NCI-H82 treated with DMSO at 0.1 percent for 48 hours (cell line): ENCODE data around the gene MINPP1.

Experiments
- DNase-seq: peaks from one replicate; lab custom pipeline; 2025; ENCODE audit not compliant: unreplicated experiment; lab: John Stamatoyannopoulos, UW

The MINPP1 gene

DNA sequence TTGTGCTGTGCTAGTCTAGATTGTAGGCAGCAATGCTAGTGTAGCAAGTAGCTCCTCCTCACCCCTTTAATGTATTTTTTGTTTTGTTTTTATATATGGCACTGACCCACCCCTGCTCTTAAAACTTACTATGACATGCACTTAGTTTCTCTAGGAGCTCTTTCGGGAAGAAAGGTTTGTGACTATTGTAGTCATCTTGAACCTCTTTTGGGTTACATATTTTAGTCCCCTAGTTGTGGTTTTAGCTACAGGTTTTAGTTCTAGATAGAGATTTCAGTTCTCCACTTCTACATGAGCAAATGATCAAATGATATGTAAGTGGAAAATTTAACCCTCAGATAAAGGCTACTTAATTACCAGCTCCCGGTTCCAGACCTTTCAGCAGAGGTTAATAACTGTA is 14.9 kb downstream of the MINPP1 start:
- no peak for DNase-seq

DNA sequence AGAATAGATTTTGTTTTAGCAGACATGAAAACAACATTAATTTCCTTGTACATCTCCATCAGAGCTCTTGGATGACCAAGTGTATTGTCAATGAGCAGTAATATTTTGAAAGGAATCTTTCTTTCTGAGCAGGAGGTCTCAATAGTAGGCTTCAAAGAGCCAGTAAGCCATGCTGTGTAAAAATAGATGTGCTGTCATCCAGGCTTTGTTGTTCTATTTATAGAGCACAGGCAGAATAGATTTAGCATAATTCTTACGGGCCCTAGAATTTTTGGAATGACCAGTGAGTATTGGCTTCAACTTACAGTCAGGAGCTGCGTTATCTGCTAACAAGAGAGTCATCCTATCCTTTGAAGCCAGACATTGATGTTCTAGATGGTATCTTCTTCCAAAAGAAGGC is 19.0 kb downstream of the MINPP1 start:
- DNase-seq = no peak

- no peak for DNase-seq
Measured at GRCh38 chr10:87524296-87524695, 19.6 kb downstream of the MINPP1 start.

DNA sequence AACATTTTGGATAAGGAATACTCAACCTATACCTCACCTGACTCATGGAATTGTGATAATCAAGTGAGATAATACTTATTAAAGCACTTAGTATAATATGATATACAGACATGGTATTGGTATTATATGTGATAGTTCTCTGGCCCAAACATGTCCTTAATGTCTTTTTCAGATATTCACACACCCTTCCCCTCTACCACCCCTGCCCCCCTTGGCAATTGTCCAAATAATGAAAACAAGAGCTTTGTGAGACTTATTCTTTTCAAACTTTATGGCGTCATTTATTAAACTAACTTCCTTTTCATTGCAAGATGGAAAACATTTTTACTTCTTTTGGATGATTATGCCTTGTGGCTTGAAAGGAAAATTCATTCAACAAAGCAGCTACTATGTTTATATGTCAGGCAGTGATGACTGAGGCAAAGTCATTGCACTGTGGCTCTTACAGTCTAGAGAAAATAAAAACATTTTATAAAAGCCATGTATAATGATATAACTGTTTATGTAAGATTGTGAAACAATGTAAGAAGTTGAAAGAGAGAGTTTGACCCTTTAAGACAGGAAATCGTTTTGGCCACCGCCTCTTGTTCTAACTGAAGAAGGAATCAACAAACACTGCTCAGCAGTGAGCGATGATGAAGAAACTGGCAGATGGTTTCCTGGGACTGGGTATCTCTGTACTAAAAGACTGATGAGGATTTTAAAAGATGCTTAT is 27.4 kb downstream of the MINPP1 start:
- no peak for DNase-seq

- no peak for DNase-seq
Measured at GRCh38 chr10:87532696-87533095, 28.0 kb downstream of the MINPP1 start.

DNA sequence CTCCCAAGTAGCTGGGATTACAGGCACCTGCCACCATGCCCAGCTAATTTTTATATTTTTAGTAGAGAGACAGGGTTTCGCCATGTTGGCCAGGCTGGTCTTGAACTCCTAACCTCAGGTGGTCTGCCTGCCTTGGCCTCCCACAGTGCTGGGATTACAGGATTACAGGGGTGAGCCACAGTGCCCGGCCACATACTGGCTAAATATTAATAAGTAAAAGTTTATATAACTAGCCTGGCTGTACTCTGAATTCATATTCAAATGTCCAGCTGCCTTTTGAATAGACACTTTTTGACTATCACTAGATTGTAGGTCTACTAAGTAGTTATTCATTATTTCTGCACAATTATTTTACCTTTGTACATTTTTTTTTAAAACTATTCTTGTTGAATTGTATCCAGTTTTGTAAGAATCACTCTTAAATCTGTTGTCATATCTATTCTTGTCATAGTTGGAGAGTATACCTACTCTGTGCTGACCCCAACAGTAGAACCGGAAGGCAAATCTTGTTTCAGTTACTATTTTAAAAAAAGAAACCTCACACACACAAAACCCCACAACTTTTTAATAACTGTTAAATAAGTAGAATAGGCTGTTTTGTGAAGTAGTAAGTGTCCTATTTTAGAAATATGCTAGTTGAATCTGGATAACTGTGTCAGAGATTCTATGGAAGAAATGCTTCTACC is 29.6 kb downstream of the MINPP1 start:
- DNase-seq = no peak

- DNase-seq = no peak
Measured at GRCh38 chr10:87538092-87539015, 33.7 kb downstream of the MINPP1 start.

GRCh38 chr10:87541114-87541513 is 36.4 kb downstream of the MINPP1 start:
- DNase-seq = no peak

DNA sequence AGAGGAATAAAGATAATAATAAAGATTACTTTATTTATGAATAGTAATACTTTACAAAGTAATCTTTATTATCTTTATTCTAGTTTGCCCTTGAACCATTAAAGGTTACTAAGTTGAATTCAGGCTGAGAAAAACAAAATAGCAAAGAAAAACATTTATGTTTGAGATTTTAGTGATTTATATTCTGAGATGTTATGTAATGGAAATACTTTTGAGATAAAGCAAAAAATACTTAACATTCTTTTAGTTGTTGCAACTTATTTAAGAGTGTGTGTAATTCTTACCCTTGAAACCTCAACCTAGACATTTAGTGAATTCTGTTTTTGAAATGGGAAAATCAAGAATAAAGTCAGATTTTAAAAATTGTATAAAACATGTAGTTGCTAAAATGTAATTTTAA is 40.0 kb downstream of the MINPP1 start:
- DNase-seq = no peak

GRCh38 chr10:87545783-87546182 is 41.1 kb downstream of the MINPP1 start:
- no peak for DNase-seq

GRCh38 chr10:87546210-87546609 is 41.5 kb downstream of the MINPP1 start:
- no peak for DNase-seq

- DNase-seq = no peak
Measured at GRCh38 chr10:87546971-87547413, 42.3 kb downstream of the MINPP1 start.

- DNase-seq = no peak
Measured at GRCh38 chr10:87547734-87548311, 43.1 kb downstream of the MINPP1 start.

DNA sequence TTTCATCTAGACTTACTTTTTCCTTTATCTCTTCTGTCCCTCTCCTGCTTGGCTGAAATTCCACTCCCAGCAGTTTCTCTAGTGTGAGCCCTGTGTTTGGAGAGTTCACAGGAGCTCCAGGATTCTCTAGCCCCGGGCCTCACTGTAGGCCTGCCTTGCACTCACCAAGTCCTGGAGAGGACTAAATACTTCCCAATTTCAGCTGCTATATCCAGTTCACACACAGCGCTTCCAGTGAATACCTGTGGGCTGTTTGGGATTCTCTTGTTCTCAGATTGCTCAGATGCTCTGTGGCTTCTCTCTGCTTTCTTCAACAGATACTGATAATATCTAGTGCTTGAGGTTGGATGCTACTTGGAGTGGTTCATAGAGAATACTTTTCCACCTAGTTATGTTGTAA is 46.0 kb downstream of the MINPP1 start:
- DNase-seq = no peak

GRCh38 chr10:87551326-87551725 is 46.6 kb downstream of the MINPP1 start:
- DNase-seq = no peak

GRCh38 chr10:87552248-87552929 is 47.7 kb downstream of the MINPP1 start:
- DNase-seq = no peak

DNA sequence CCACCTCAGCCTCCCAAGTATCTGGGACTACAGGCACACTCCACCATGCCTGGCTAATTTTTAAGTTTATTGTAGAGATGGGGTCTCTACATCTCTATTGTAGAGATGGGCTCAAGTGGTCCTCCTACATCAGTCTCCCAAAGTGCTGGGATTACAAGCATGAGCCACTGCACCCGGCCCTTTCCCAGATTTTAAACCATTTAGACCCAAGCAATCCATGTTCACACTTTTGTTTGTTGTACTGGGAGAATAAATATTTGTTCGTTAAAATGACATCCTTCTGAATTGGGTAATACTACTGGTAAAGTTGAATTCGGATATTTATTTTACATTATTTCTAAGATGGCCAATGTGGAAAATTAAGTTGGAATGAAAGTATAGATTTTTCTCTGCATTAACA is 52.7 kb downstream of the MINPP1 start:
- DNase-seq = no peak

GRCh38 chr10:87558333-87558732 is 53.6 kb downstream of the MINPP1 start:
- DNase-seq = no peak

GRCh38 chr10:87559392-87559791 is 54.7 kb downstream of the MINPP1 start:
- no peak for DNase-seq

DNA sequence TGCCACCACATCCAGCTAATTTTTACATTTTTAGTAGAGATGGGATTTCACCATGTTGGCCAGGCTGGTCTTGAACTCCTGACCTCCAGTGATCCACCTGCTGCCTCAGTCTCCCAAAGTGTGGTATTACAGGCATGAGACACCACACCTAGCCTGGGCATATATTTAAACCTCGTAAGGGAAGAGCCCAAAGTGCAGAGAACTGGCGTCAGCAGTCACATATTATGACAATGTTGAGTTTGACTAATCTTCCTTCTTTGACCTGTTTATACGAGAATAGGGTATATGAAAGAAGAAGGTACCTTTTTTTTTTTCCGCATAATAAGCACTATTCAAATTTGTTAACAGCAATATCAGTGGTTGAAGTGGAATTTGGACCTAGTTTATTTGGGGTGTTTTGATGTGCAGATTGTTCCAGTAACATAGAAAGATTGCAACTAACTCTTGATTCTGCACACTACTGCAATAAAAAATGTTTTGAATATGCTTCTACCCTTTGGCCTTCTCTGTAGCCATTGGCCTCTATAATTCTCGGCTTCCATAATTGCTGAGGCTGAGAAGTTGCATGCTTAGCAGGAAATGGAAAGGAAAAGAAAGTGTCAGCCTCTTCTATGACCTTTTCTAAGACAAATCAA is 55.9 kb downstream of the MINPP1 start:
- DNase-seq = no peak
